ENCODE data around the gene CDKAL1.

DNA sequence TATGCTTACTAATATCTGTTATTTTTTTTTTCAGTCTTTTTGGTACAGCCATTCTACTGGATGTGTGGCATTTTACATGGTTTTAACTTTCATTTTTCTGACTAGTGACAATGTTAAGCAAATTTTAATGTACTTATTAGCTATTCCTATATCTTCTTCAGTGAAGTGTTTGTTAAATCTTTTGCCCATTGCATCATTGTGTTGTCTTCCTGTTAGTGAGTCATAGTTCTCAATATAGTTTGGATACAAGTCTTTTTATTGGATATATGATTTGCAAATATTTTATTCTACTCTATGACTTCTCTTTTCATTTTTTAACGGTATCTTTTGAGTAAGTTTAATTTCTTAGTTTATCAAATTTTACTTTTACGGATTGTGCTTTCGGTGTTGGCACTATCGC is 519.4 kb downstream of the CDKAL1 start:
- TF ChIP-seq POU6F1 (CRISPR knock-in tag; IDR thresholded peaks at IDR 0.05; ENCODE audit: borderline replicate concordance, low read depth): no peak
- TF ChIP-seq, protein P1, sequence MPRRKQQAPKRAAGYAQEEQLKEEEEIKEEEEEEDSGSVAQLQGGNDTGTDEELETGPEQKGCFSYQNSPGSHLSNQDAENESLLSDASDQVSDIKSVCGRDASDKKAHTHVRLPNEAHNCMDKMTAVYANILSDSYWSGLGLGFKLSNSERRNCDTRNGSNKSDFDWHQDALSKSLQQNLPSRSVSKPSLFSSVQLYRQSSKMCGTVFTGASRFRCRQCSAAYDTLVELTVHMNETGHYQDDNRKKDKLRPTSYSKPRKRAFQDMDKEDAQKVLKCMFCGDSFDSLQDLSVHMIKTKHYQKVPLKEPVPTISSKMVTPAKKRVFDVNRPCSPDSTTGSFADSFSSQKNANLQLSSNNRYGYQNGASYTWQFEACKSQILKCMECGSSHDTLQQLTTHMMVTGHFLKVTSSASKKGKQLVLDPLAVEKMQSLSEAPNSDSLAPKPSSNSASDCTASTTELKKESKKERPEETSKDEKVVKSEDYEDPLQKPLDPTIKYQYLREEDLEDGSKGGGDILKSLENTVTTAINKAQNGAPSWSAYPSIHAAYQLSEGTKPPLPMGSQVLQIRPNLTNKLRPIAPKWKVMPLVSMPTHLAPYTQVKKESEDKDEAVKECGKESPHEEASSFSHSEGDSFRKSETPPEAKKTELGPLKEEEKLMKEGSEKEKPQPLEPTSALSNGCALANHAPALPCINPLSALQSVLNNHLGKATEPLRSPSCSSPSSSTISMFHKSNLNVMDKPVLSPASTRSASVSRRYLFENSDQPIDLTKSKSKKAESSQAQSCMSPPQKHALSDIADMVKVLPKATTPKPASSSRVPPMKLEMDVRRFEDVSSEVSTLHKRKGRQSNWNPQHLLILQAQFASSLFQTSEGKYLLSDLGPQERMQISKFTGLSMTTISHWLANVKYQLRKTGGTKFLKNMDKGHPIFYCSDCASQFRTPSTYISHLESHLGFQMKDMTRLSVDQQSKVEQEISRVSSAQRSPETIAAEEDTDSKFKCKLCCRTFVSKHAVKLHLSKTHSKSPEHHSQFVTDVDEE (CRISPR knock-in tag; IDR thresholded peaks at IDR 0.05): no peak
- TF ChIP-seq RARB (CRISPR knock-in tag; IDR thresholded peaks at IDR 0.05): no peak
- TF ChIP-seq SNAI2 (CRISPR knock-in tag; IDR thresholded peaks at IDR 0.05): no peak
- no peak for TF ChIP-seq ZNF8 (CRISPR knock-in tag; IDR thresholded peaks at IDR 0.05)
- TF ChIP-seq OSR1 (CRISPR knock-in tag; IDR thresholded peaks at IDR 0.05): no peak

Measured in SK-N-SH treated with all-trans-retinoic acid at 6 μM for 48 hours (cell line).